Measurements from ENCODE around the gene PAPSS2. TPM values are rescaled to one million over a fixed set of nuclear protein-coding genes. Genes with fewer than 3 reads are reported as not detected.

PAPSS2 gene
- total RNA-seq, 1 experiment from 2014 or later: 22.1 TPM

GRCh38 chr10:87722716-87723115, 63.0 kb downstream of the PAPSS2 start:
- H3K27me3 Mint-ChIP-seq (ENCODE audit: low read depth): no peaks in the 10 kb centered on the region
- POLR2A ChIA-PET: no interaction called here
- DNase-seq (ENCODE audit: low spot score) (no peak), ATAC-seq (no peak)
- 0 out of 2 replicates have a peak, but pooled peaks cover 2% of the 10 kb centered on the region for H3K36me3 Mint-ChIP-seq
- no peak overlapping the region for H3K4me3 Mint-ChIP-seq
- H3K27ac Mint-ChIP-seq: no peak overlapping the region
- 0 out of 2 replicates have a peak, but pooled peaks cover 5% of the 10 kb centered on the region for H3K4me1 Mint-ChIP-seq
- CTCF ChIA-PET: no interaction called here
- TF ChIP-seq ZSCAN18 (CRISPR knock-in tag; IDR thresholded peaks at IDR 0.05): no peak
- no peak for TF ChIP-seq ZNF232 (CRISPR knock-in tag; IDR thresholded peaks at IDR 0.05)
- no peak for TF ChIP-seq USF2 (CRISPR knock-in tag; IDR thresholded peaks at IDR 0.05)
- TF ChIP-seq NR2C2 (CRISPR knock-in tag; IDR thresholded peaks at IDR 0.05): no peak
- no peak for TF ChIP-seq ZNF512 (CRISPR knock-in tag; IDR thresholded peaks at IDR 0.05; ENCODE audit: borderline replicate concordance)
- no peak for TF ChIP-seq NFE2L1 (CRISPR knock-in tag; IDR thresholded peaks at IDR 0.05)
- no peak for TF ChIP-seq TCF7 (CRISPR knock-in tag; IDR thresholded peaks at IDR 0.05; ENCODE audit: low read depth)
- no peaks in the 10 kb centered on the region for H3K9me3 Mint-ChIP-seq

GRCh38 chr10:87723500-87723899, 63.8 kb downstream of the PAPSS2 start:
- no peaks in the 10 kb centered on the region for H3K27me3 Mint-ChIP-seq (ENCODE audit: low read depth)
- 0 out of 2 replicates have a peak, but pooled peaks cover 5% of the 10 kb centered on the region for H3K4me1 Mint-ChIP-seq
- ATAC-seq (no peak), DNase-seq (ENCODE audit: low spot score) (no peak)
- no peak overlapping the region for H3K4me3 Mint-ChIP-seq
- H3K9me3 Mint-ChIP-seq: no peaks in the 10 kb centered on the region
- CTCF ChIA-PET: no interaction called here
- H3K27ac Mint-ChIP-seq: no peak overlapping the region
- TF ChIP-seq ZBTB43 (CRISPR knock-in tag; IDR thresholded peaks at IDR 0.05) (no peak), AR (CRISPR knock-in tag; IDR thresholded peaks at IDR 0.05) (no peak), ATF1 (CRISPR knock-in tag; IDR thresholded peaks at IDR 0.05) (no peak)
- H3K36me3 Mint-ChIP-seq: 0 out of 2 replicates have a peak, but pooled peaks cover 2% of the 10 kb centered on the region
- POLR2A ChIA-PET: no interaction called here

- H3K27ac Mint-ChIP-seq: no peak overlapping the region
- H3K9me3 Mint-ChIP-seq: no peaks in the 10 kb centered on the region
- H3K36me3 Mint-ChIP-seq: peaks cover 6% of the 10 kb centered on the region; the same call in 1 of the 2 replicates
- CTCF ChIA-PET: interaction anchor here (0.5 kb wide), 1 partner anchor 84 kb away, joined by 3 read pairs; no protein-coding TSS in a partner anchor
- TF ChIP-seq ATF1 (CRISPR knock-in tag; IDR thresholded peaks at IDR 0.05): no peak
- no peak for TF ChIP-seq CREM (CRISPR knock-in tag; IDR thresholded peaks at IDR 0.05)
- TF ChIP-seq SP1 (CRISPR knock-in tag; conservative IDR thresholded peaks at IDR 0.05): no peak
- TF ChIP-seq MXD4 (CRISPR knock-in tag; IDR thresholded peaks at IDR 0.05; ENCODE audit: borderline replicate concordance): no peak
- no peak for TF ChIP-seq ATF2 (CRISPR knock-in tag; IDR thresholded peaks at IDR 0.05; ENCODE audit: borderline replicate concordance, low read depth)
- no peak for TF ChIP-seq TEAD1 (CRISPR knock-in tag; IDR thresholded peaks at IDR 0.05)
- TF ChIP-seq ZNF425 (CRISPR knock-in tag; conservative IDR thresholded peaks at IDR 0.05): no peak
- no peak for TF ChIP-seq ZNF121 (CRISPR knock-in tag; IDR thresholded peaks at IDR 0.05)
- TF ChIP-seq FOXP1 (CRISPR knock-in tag; IDR thresholded peaks at IDR 0.05; ENCODE audit: borderline replicate concordance): no peak
- no peak for TF ChIP-seq ELF4 (CRISPR knock-in tag; IDR thresholded peaks at IDR 0.05; ENCODE audit: low read depth)
- TF ChIP-seq MYBL2 (CRISPR knock-in tag; IDR thresholded peaks at IDR 0.05): no peak
- no peak for TF ChIP-seq NR1H2 (CRISPR knock-in tag; IDR thresholded peaks at IDR 0.05)
- TF ChIP-seq KAT7 (CRISPR knock-in tag; IDR thresholded peaks at IDR 0.05; ENCODE audit: borderline replicate concordance): no peak
- ATAC-seq (no peak), DNase-seq (ENCODE audit: low spot score) (no peak)
- POLR2A ChIA-PET: no interaction called here
- H3K4me1 Mint-ChIP-seq: peaks cover 12% of the 10 kb centered on the region
- H3K27me3 Mint-ChIP-seq (ENCODE audit: low read depth): no peaks in the 10 kb centered on the region
- no peak overlapping the region for H3K4me3 Mint-ChIP-seq
Observed at GRCh38 chr10:87724789-87725188, 65.1 kb downstream of the PAPSS2 start.

All from WTC11 (cell line).